ENCODE results near the gene PLEKHG4.

DNA sequence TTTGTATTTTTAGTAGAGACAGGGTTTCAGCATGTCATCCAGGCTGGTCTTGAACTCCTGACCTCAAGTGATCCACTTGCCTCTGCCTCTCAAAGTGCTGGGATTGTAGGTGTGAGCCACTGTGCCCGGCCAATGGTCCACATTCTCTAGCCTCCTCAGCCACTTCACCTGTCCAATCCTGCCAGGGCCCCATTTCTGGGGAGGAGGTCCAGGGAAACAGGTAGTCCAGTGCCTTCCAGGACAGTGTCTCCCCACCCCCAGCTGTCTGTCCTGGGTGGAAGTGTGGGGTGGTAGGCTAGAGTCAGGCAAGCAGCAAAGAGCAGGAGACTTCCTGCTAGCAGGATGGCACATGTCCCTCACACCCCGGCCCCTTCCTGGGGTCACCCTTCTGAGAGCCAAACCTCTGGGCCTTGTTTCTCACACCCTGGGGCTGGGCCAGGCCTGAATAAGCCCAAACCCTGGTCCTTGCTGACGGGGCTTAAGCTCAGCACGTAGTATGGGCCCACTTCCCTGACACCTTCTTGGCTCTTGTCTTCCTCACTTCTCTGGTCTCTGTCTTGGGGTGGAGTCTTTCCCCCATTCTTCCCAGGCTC lies 37.1 kb upstream of the PLEKHG4 start:
- TF ChIP-seq, protein P1, sequence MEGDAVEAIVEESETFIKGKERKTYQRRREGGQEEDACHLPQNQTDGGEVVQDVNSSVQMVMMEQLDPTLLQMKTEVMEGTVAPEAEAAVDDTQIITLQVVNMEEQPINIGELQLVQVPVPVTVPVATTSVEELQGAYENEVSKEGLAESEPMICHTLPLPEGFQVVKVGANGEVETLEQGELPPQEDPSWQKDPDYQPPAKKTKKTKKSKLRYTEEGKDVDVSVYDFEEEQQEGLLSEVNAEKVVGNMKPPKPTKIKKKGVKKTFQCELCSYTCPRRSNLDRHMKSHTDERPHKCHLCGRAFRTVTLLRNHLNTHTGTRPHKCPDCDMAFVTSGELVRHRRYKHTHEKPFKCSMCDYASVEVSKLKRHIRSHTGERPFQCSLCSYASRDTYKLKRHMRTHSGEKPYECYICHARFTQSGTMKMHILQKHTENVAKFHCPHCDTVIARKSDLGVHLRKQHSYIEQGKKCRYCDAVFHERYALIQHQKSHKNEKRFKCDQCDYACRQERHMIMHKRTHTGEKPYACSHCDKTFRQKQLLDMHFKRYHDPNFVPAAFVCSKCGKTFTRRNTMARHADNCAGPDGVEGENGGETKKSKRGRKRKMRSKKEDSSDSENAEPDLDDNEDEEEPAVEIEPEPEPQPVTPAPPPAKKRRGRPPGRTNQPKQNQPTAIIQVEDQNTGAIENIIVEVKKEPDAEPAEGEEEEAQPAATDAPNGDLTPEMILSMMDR (IDR thresholded peaks at IDR 0.05), result no peak
- no peak for TF ChIP-seq POLR2A (IDR thresholded peaks at IDR 0.05)

All from testis (tissue), 2 donors.